ENCODE results near the gene BTBD19.
A peak's percentile ranks its signal among the peaks of the same experiment; 100 is the strongest.
"Not testable (repeated sequence)": the region's sequence is repeated elsewhere in the genome, so short reads cannot be mapped to it uniquely, and the experiment has no call there.

Gene BTBD19

GRCh38 chr1:44828003-44828651 lies 19.8 kb downstream of the BTBD19 start:
- no peak for DNase-seq (ENCODE audit: low read depth in 2 of 2)

GRCh38 chr1:44828841-44829440 lies 20.6 kb downstream of the BTBD19 start:
- no peak for DNase-seq (ENCODE audit: low read depth in 2 of 2)

- no peak for DNase-seq (ENCODE audit: low read depth in 2 of 2)
Measured at GRCh38 chr1:44829506-44830384, 21.4 kb downstream of the BTBD19 start.

DNA sequence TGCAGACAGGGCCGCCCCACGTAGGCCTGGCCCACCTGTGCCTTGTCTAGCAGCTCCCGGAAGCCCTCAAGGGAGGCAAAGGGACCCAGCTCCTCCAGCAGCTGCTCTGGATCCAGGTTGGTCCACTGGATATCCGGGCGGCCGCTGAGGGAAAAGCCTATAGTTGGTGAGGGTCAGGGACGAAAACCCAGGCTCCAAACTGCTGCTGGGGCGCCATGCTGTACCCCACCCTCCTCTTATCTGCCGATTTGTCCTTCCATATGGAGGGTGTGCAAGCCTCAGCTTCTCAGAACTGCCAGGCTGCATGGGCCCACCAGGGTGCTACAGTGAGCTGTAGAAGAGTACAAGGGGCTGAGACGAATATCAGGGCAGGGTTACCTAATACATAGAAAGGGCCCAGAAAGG lies 22.6 kb downstream of the BTBD19 start:
- DNase-seq (ENCODE audit: low read depth in 2 of 2): no peak

DNA sequence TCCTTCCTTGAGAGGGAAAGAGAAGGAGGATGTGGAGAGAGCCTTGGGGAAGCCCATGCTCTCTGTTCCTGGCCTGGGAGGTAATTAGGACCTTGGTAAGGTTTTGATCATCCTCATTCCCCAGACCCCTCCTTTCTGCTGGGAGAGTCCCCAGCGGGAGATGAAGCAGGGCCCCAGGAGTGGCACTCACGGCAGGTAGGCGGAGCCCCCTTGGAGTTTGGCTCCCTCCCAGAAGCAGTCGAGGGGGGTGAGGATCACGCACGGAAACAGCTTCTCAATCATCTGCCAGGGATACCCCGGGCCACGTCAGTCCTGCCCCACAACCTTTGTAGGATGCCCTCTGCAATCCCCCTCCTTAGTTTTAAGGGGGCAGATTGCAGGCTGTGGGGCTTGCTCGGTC lies 23.2 kb downstream of the BTBD19 start:
- DNase-seq (ENCODE audit: low read depth in 2 of 2): no peak

- no peak for DNase-seq (ENCODE audit: low read depth in 2 of 2)
Measured at GRCh38 chr1:44832056-44832705, 23.9 kb downstream of the BTBD19 start.

- no peak for DNase-seq (ENCODE audit: low read depth in 2 of 2)
Measured at GRCh38 chr1:44834328-44834727, 26.0 kb downstream of the BTBD19 start.

DNA sequence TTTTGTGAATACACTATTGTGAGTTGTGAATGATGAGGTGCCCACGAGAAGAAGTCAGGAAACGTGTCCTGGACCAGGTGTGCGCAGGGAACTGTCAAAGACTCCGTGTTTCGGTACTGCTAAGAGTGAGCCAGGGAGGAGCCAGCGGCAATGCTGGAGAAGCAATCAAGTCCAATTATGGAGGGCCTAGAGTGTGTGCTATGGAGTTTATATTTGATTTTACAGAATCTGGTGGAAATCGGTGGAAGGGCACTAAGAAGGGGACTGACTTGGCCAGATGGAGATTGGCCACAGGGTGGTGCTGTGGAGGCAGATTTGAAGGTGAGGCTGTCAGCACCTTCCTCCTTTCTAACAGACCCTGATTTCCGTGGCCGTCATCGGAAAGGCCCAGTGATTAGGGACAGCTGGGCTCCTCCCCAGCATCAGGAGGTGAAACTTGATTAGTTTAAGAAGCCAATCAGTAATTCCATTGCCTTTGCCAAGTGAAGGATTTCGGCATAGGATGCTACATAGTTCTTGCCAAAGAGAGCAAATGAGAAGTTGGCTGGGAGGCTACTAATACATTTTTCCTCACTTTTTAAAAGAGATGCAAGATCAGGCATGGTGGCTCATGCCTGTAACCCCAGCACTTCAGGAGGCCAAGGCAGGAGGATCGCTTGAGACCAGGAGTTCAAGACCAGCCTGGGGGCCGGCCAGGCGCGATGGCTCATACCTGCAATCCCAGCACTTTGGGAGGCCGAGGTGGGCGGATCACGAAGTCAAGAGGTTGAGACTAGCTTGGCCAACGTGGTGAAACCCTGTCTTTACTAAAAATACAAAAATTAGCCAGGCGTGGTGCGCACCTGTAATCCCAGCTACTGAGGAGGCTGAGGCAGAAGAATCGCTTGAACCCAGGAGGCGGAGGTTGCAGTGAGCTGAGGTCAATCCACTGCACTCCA lies 27.7 kb downstream of the BTBD19 start:
- DNase-seq (ENCODE audit: low read depth in 2 of 2): peak; percentile 73 to 79

- not testable (repeated sequence) for DNase-seq (ENCODE audit: low read depth in 2 of 2)
Measured at GRCh38 chr1:44838294-44838693, 30.0 kb downstream of the BTBD19 start.

- no peak for DNase-seq (ENCODE audit: low read depth in 2 of 2)
Measured at GRCh38 chr1:44839576-44839975, 31.3 kb downstream of the BTBD19 start.

DNA sequence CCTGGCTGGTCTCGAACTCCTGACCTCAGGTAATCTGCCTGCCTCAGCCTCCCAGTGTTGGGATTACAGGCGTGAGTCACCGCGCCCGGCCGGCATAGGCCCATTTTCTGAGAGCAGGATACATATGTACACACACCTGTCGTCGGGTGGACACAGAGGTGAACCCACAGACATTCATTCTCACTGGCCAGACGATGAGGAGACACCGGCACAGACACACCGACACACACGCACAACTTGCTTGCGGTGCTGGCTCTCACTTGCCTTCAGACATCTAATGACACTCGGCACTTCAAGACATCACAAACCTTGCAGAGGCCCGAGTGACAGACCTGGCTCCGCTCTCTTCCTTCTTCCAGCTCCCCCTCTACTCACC lies 34.2 kb downstream of the BTBD19 start:
- no peak for DNase-seq (ENCODE audit: low read depth in 2 of 2)

- no peak for DNase-seq (ENCODE audit: low read depth in 2 of 2)
Measured at GRCh38 chr1:44842862-44843655, 34.7 kb downstream of the BTBD19 start, which contains the start of gene PTCH2. TSS of gene PTCH2 (minus strand) at chr1:44843253. CDS start at chr1:44842932, 321 bp downstream.

GRCh38 chr1:44846985-44847384 lies 38.7 kb downstream of the BTBD19 start:
- no peak for DNase-seq (ENCODE audit: low read depth in 2 of 2)

DNA sequence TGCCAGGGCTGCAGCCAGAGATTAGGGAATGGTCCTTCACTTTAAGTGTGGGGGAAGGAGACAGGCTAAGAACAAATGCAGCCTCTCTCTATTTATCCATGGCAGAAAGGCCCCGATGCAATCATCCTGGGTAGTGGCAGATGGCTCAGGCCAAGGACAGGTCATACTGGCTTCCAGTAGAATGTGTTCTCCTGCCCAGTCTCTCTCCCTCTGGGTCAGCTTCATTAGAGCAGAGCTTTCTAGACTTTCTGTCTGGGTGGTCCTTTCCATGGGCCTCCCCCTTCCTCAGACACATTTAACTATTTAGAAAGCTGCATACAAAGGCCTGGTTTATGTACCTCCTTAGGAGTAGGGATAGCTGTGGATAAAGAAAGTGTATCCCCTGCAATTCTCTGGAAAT lies 39.5 kb downstream of the BTBD19 start:
- no peak for DNase-seq (ENCODE audit: low read depth in 2 of 2)

GRCh38 chr1:44848456-44849181 lies 40.3 kb downstream of the BTBD19 start:
- no peak for DNase-seq (ENCODE audit: low read depth in 2 of 2)

GRCh38 chr1:44849575-44850132 lies 41.3 kb downstream of the BTBD19 start:
- no peak for DNase-seq (ENCODE audit: low read depth in 2 of 2)

DNA sequence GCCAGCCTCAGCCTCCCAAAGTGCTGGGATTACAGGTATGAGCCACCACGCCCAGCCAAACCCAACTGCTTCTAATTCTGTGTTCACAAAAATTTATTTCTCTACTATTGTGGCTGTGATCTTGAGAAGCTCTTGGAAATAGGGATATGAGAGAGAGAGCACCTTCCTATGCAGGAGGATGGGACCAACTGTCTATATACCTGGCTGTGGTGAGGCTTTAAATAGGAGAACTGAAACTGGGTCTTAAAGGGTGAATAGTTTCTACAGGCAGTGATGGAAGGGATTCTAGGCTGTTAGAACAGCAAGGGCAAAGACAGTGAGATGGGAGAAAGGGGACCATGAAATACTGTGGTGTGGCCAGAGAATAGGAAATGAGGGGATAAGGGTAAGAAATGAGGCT lies 43.0 kb downstream of the BTBD19 start:
- DNase-seq (ENCODE audit: low read depth in 2 of 2): no peak

DNA sequence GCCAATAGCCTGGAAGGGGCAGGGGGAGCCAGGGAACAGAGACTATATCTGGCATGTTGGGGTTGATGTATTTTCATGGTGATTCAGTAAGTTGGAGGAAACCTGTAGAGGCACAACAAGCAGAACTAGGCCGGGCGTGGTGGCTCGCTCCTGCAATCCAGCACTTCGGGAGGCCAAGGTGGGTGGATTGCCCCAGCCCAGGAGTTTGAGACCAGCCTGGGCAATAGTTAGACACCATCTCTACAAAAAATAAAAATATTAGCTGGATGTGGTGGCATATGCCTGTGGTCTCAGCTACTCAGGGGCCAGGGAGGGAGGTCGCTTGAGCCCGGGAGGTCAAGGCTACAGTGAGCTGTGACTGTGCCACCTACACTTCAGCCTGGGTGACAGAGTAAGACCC lies 44.9 kb downstream of the BTBD19 start:
- no peak for DNase-seq (ENCODE audit: low read depth in 2 of 2)

- DNase-seq (ENCODE audit: low read depth in 2 of 2): no peak
Measured at GRCh38 chr1:44854970-44855369, 46.6 kb downstream of the BTBD19 start.

All from stimulated activated CD4-positive, alpha-beta T cell treated with anti-CD3 and anti-CD28 coated beads, Interleukin-1b, Interleukin-23, amount 100 ng/mL, for 1 hour (primary cell).